GM21619 (cell line): ENCODE measurements around the gene GPC6.
"Not testable (repeated sequence)": the region's sequence is repeated elsewhere in the genome, so short reads cannot be mapped to it uniquely, and the experiment has no call there.

Source experiments
- ATAC-seq: cut with Tn5 transposase; IDR thresholded peaks from one replicate; pipeline ENCODE4 v1.9.1; 2021; ENCODE audit not compliant: unreplicated experiment

Gene GPC6

DNA sequence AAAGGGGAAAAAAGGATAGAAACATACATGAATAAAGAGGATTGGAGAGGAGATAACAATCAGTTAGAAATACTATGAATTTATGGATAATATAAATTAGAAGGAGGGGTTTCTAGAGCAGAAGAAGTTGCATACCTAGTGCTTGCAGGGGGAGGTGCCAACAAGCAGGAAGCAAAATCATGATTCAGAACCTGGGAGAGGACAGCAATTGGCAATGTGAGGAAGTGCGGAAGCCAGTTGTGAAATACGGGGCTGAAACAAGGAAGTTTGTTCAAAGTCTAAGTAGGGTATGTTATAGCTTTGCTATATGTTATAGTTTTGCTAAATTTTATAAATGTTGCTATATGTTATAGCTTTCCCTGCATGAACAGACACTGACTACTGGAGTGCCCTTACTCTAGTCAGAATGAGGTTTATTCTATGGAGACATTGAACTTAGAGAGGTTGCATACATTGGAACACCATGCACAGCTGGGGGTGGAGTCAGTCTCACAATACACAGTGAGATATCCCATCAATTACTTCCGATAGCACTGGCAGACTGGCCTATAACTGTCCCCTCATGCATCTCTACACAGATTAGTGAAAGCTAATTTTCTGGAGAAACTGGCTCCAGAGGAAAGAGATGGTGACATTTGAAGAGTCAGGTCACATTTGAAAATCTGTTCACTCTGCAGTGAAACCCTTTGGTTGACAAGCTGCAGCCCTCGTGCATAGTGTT lies 92.1 kb downstream of the GPC6 start:
- ATAC-seq = no peak

GRCh38 chr13:93320942-93321341 lies 94.3 kb downstream of the GPC6 start:
- ATAC-seq = no peak

DNA sequence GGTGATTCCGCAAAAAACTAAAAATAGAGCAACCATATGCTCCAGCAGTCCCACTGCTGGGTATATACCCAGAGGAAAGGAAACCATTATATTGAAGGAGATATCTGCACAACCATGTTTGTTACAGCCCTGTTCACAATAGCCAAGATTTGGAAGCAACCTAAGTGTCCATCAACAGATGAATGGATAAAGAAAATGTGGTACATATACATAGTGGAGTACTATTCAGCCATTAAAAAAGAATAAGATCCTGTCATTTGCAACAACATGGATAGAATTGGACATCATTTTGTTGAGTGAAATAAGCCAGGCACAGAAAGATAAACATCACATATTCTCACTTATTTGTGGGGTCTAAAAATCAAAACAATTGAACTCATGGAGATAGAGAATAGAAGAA lies 97.3 kb downstream of the GPC6 start:
- not testable (repeated sequence) for ATAC-seq

- no peak for ATAC-seq
These were observed 99.0 kb downstream of the GPC6 start for GRCh38 chr13:93325303-93326233.

DNA sequence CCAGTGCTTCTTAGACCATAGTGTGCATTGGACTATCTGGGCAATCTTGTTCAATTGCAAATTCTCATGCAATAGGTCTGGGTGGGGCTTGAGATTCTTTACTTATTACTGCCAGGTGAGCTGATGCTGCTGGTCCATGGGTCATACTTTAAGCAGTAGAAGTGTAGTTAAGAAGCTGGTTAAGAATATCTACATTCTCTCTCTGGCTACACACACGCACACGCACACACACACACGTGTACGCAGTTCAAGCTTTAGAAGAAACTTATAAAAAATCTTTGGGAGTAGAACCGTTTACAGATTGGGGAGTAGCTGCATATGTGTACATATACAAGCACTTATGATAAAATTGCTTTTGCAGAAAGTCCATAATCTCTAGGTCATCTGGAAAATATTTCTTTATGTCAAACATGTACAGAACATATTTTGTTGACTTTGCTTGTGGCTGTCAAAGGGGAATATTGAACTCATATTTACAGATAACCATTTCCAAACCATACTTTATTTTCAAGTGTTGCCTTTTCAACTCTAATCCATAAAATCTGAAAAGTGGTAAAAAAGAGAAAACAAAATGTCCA lies 99.7 kb downstream of the GPC6 start:
- no peak for ATAC-seq

DNA sequence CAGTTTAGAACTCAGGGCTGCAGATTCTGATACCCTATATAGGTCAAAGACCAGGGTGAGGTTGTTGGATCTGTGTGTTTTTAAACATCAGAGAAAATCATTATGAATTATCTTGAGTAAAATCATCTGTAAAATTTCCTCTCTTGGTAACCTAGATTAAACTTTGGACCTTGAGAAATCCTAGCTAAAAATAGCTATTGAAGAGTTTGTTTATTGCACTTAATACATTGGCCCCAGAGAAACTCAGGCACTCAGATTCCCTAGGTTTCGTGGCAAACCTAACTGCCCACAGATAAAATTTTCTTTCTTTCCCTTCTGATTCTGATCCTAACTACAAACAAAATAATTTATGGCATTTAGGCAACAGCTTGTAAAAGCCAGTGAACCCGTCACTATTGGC lies 102.3 kb downstream of the GPC6 start:
- no peak for ATAC-seq

DNA sequence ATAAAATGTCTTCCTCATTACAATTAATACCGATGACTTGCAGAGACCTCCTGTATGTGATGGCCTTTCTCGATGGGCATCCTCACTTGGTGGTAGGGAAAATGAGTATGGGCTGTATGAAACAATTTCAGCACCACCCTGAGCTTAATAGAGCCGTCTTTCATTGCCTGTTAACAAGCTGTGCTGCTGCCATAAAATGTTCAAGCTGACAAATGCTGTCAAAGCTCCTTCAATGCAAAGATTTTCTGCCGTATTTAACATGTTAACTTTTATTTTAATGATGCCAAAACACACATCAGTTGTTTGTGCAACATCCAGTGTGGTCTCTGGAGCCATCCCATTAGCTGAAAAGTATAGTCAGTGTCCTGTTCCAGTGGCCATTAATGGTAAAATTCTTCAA lies 110.1 kb downstream of the GPC6 start:
- no peak for ATAC-seq

GRCh38 chr13:93338030-93338429 lies 111.4 kb downstream of the GPC6 start:
- ATAC-seq = no peak

DNA sequence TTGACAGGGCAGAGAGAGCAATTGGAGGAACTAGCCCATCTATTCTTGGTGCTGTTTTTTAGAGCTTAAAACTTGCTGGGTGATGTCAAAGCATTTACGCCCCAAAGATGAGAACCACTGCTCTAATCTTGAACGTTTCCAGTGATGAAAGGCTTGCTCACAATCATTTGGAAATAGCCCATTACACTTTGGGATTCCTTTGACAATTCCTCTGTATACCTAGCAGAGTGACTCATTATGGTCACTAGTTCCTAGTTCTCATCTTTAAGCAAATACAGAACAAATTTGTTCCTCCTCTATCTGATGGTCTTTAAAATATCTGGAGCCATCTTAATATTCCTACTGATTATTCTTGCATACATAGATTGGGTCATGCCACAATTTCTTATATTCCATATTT lies 112.3 kb downstream of the GPC6 start:
- ATAC-seq = no peak

- no peak for ATAC-seq
These were observed 112.9 kb downstream of the GPC6 start for GRCh38 chr13:93339550-93339949.

- ATAC-seq = no peak
These were observed 114.9 kb downstream of the GPC6 start for GRCh38 chr13:93341517-93341916.

DNA sequence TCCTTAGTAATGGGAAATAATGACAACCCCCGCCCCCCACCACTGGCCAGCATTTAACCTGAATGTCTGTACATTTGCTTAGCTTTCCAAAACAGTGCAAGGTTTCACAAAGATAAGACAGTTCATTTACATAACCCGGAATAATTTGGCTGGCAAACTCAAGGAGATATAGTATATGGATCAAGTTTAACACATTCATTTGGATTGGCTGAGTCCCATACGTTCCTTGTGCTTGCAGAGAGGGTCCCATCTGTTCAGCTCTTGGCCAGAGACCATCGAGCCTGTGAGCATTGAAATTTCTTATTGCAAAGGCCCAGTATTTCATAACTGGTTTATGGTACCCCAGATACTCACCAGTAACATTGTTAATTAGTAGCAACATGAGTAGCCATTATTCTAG lies 116.5 kb downstream of the GPC6 start:
- no peak for ATAC-seq

DNA sequence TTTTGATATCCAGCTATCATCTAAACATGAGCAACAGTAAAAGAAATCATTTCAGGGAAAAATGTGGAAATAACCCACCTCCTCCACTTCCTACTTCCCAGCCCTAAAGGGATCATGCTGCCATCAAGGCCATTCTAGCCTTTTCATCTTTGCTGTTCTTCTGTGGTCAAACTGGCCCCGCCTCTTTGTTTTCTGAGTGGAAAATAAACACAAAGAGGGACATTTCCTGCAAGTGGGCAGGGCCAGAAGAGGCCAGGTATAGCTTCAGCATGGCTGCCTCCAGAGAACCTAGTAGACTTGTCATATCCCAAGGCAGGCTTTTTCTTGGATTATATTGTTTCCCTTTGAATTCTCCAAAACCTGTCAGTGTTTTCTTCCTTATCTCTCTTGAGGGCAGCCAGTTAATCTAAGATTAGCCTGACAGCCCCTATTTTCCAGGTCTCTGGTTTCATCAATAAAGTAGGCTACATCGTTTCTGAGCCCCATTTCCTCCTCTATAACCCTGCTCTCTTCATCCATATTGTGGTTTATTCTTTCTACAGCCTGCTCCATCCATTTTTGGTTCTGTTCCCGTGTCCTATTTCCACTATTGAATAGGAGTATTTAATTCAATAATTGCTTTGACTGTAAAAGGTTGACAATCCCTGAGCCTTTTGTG lies 117.6 kb downstream of the GPC6 start:
- no peak for ATAC-seq

- ATAC-seq = no peak
These were observed 118.4 kb downstream of the GPC6 start for GRCh38 chr13:93345024-93345423.

DNA sequence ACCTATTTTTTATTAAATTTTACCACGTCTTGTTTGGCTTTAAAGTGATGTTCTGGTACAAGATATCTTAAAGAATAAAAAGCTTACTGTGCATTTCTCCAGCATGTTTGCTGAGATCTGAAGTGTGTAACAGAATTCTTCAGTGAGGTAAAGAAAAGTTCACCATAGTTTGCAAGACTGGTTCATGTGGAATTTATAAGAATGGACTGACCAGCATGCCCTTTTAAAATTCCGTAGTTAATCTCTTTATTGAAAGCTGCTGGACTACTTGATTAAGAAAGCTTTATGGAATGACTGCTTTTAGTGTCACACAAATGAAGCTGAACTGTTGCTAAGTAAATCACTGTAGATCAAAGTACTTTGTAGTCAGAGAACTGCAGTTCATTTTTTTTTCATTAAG lies 119.2 kb downstream of the GPC6 start:
- no peak for ATAC-seq

GRCh38 chr13:93352616-93353015 lies 126.0 kb downstream of the GPC6 start:
- no peak for ATAC-seq

DNA sequence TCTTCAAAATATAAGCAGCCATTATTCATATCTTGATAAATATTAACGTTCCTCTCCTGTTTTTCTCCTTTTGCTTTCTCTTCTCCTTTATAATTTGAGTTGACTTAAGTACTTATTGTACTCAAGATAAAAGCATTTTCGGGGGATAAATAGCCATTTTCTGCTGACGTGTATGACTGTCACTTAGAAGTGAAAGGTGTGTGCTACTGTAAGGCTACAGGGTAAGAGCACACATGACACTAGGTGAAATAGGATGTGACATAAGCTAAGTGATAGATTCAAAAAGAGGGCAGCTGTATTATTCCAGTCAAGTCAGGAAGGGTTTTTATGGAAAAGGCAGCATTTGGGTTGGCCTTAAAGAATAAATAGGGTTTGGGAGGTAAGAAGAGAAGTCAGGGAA lies 128.5 kb downstream of the GPC6 start:
- ATAC-seq = no peak

- no peak for ATAC-seq
These were observed 129.9 kb downstream of the GPC6 start for GRCh38 chr13:93356469-93356868.

- no peak for ATAC-seq
These were observed 133.4 kb downstream of the GPC6 start for GRCh38 chr13:93360021-93360420.

DNA sequence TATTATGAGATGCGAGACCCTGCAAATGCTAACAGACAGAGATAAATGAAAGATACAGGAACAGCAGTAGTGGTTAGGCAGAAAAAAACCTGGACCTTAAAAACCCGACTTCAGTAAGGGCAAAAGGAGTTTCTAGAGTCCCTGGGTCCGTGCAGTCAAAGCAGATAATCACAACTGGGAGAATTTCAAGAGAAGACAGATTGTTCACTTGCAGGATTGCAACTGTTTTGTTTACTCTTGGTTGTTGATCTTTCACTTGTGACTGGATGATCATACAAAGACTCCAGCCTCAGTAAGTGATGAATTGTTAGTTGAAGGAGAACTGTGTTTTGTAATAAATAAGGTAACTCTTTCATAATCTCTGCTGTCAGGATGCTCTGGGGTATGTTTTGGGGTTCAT lies 135.1 kb downstream of the GPC6 start:
- ATAC-seq = no peak

DNA sequence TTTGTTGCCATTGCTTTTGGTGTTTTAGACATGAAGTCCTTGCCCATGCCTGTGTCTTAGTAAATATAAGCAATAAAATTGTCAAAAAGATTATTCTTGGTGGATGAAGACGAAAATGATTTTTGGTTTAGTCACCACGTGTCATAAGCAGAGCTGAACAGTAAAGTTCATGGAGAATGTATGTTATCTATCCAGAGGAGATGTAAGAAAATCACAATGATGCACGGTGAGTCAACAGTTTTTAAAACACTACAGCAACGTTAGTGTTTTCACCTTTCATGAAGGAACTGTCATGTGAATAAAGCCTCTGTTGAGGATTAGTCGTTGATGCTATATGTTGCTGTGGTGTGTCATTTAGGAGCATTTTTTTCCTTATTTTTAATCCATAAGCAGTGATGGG lies 137.6 kb downstream of the GPC6 start:
- ATAC-seq = no peak
